ENCODE results near the gene DLG2.
A peak's percentile ranks its signal among the peaks of the same experiment; 100 is the strongest.
"Not testable (repeated sequence)": the region's sequence is repeated elsewhere in the genome, so short reads cannot be mapped to it uniquely, and the experiment has no call there.

Gene DLG2

DNA sequence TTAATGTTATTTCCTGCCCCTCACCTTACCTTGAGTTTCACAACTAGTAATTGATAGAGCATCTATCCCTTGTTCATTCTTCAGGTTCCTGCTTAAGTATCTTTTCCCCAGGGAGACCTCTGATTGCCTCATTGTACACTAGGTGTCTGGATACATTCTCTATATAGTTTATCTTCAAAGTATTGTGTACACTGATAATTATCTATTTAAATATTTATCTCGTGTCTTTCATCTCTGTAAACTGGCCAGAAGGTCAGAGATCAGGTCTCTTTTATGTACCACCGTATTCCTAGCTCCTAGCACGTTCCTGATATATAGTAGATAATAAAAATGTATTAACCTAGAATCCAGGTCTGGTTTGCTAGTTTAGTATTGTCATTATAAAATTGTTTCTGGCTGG is 7.6 kb upstream of the DLG2 start:
- DNase-seq: no peak

DNA sequence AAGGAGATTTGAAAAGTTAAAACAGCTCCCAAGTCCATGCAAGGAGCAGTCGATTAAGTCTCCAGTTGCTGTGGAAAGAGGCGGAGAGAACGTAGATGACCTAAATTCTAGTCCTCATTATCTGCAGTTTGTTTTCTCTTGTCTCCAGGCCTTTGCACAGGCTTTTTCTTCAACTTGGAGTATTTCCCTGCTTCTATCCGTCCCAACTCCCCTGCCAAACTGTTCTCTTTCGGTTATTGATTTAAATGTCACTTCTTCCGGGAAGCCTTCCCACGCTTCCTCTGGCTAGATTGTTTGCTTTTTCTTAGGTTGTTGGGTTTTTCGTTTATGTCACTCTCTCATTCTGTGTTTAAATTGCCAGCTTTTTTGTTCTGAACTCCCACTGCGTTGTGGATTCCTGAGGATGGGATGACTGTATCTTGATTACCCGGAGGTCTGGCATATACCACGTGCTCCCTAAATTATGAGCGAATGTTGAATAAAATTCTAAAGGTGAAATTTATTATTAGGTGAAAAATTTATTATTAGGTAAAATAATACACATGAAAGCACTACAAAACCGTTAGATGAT is 1.7 kb upstream of the DLG2 start:
- DNase-seq: no peak

GRCh38 chr11:85627998-85628770 is 1.0 kb upstream of the DLG2 start, which contains the start of gene TMEM126B:
TMEM126B (plus strand) TSS chr11:85628593; CDS start chr11:85628608, 15 bp downstream.
- peak; percentile 94 for DNase-seq

- no peak for DNase-seq
Observed at GRCh38 chr11:85626496-85626895, 648 bp downstream of the DLG2 start.

DNA sequence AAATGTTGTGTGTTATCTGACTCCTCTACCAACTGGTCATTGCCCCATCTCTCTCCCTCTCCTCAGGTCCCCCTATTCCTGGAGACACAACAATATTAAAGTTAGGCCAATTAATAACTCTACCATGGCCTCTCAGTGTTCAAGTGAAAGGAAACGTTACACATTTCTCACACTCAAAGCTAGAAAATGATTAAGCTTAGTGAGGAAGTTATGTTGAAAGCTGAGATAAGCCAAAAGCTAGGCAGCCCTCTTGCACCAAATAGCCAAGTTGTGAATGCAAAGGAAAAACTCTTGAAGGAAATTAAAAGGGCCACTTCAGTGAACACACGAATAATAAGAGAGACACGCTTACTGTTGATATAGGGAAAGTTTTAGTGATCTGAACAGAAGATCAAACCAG is 6.9 kb downstream of the DLG2 start:
- DNase-seq: no peak

DNA sequence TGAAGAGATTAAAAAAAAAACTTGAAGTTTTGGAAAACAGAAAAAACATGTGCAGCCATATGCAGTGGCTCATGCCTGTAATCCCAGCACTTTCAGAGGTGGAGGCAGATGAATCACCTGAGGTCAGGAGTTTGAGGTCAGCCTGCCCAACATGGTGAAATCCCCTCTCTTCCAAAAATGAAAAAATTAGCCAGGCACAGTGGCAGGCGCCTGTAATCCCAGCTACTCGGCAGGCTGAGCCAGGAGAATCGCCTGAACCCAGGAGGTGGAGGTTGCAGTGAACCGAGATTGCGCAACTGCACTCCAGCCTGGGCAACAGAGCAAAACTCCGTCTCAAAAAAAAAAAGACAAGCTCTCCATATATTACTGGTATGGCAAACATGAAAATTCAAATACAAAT is 7.6 kb downstream of the DLG2 start:
- no peak for DNase-seq

DNA sequence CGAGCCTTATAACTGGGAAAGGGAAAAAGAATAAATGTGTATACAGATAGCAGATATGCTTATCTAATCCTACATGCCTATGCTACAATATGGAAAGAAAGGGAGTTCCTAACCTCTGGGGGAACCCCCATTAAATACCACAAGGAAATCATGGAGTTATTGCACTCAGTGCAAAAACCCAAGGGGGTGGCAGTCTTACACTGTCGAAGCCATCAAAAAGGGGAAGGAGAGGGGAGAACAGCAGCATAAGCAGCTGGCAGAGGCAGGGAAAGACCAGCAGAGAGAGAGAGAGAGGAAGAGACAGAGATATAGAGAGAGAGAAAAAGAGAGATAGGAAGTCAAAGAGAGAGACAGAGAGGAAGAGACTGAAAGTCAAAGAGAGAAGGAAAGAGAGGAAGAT is 15.5 kb downstream of the DLG2 start:
- DNase-seq: not testable (repeated sequence)

DNA sequence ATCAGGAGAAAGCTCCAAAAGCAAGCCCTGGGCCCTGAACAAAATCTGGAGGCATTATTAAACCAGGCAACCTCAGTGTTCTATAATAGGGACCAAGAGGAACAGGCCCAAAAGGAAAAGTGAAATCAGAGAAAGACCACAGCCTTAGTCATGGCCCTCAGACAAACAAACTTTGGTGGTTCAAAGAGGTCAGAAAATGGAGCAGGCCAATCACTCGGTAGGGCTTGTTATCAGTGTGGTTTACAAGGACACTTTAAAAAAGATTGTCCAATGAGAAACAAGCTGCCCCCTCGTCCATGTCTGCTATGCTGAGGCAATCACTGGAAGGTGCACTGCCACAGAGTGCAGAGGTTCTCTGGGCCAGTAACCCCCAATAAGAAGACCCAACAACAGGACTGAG is 17.9 kb downstream of the DLG2 start:
- DNase-seq: not testable (repeated sequence)

DNA sequence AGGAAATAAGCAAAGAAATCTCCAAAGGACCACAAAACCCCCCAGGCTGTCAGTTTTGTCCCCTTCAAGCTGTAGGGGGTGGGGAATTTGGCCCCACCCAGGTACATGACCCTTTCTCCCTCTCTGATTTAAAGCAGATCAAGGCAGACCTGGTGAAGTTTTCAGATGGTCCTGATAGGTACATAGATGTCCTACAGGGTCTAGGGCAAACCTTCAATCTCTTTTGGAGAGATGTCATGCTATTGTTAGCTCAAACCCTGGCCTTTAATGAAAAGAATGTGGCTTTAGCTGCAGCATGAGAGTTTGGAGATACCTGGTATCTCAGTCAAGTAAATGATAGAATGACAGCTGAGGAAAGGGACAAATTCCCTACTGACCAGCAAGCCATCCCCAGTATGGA is 18.5 kb downstream of the DLG2 start:
- DNase-seq: not testable (repeated sequence)

GRCh38 chr11:85606237-85606636 is 20.9 kb downstream of the DLG2 start:
- not testable (repeated sequence) for DNase-seq

GRCh38 chr11:85603220-85603619 is 23.9 kb downstream of the DLG2 start:
- DNase-seq: no peak

GRCh38 chr11:85602526-85603213 is 24.5 kb downstream of the DLG2 start:
- DNase-seq: no peak

GRCh38 chr11:85599083-85599482 is 28.1 kb downstream of the DLG2 start:
- no peak for DNase-seq

- no peak for DNase-seq
Observed at GRCh38 chr11:85596886-85597285, 30.3 kb downstream of the DLG2 start.

- DNase-seq: no peak
Observed at GRCh38 chr11:85595285-85595884, 31.8 kb downstream of the DLG2 start.

- no peak for DNase-seq
Observed at GRCh38 chr11:85590848-85591483, 36.2 kb downstream of the DLG2 start.

DNA sequence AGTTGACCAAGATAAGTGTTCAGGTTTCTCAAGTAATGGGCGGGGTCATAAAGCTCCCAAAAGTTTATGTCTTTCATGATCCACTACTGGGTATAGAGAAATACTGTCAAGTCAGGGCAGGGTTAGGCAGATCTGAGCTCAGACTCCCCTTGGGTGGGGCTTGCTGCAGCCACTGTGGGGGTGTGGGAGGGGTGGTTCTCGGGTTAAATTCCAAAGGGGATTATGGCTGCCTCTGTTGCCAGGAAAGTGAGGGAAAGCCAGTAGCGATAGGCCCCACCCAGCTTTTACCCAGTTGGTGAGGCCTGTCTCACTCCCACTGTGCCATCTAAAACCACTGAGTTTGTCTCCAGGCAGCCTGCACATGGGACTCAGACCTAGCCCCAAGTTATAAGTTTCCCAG is 37.8 kb downstream of the DLG2 start:
- DNase-seq: no peak

GRCh38 chr11:85582111-85582510 is 45.0 kb downstream of the DLG2 start:
- no peak for DNase-seq

DNA sequence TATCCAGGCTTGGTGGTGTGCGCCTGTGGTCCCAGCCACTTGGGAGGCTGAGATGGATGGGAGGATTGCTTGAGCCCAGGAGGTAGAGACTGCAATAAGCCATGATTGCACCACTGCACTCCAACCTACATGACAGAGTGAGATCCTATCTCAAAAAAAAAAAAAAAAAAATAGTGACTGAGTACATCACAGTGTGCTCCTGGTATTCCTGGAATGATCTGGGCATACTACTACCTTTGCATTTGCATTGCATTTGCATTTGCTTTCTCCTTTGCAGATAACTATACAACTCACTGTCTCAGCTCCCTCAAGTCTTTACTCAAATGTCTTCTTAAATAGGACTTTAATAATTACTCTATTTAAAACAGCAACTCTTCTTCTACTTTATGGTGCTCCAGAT is 51.8 kb downstream of the DLG2 start:
- no peak for DNase-seq

GRCh38 chr11:85572056-85572455 is 55.1 kb downstream of the DLG2 start:
- DNase-seq: no peak

GRCh38 chr11:85569525-85569924 is 57.6 kb downstream of the DLG2 start:
- no peak for DNase-seq

DNA sequence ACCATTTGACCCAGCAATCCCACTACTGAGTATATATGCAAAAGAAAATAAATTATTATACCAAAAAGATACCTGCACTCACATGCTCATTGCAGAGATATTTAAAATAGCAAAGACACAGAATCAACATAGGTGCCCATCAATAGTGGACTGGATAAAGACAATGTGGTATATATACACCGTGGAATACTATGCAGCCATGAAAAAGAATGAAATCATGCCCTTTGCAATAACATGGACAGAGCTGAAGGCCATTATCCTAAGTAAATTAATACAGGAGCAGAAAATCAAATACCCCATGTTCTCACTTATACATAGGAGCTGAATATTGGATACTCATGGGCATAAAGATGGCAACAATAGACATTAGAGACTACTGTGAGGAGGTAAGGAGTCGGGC is 68.7 kb downstream of the DLG2 start:
- DNase-seq: no peak

- no peak for DNase-seq
Observed at GRCh38 chr11:85551881-85552280, 75.3 kb downstream of the DLG2 start.
